SK-N-SH (cell line): ENCODE data around the gene SLC35F1.

ENCODE experiments used
- CTCF ChIP-seq: fragments of 200-600 bp; sonication (generic); IDR thresholded peaks from 2 replicates; pipeline ENCODE4 v1.6.1; 2017; ENCODE audit warnings: antibody characterized with exemption, mild to moderate bottlenecking, moderate library complexity
- EP300 ChIP-seq, 2 experiments: IDR thresholded peaks; 2 replicates each; pipeline versions ENCODE4 v1.4.0 to v1.6.1; 2012; ENCODE audit warnings: borderline replicate concordance in 1 of 2, low read depth in 1 of 2, low read length in 1 of 2
- JUND ChIP-seq: IDR thresholded peaks from 2 replicates; pipeline ENCODE4 v1.4.0; 2012
- PBX3 ChIP-seq: IDR thresholded peaks from 2 replicates; pipeline ENCODE4; 2012
- POLR2AphosphoS5 ChIP-seq: IDR thresholded peaks from 2 replicates; pipeline ENCODE4 v1.6.1; 2012; ENCODE audit warnings: low read depth, low read length
- RAD21 ChIP-seq: IDR thresholded peaks from 2 replicates; pipeline ENCODE4 v1.6.1; 2012; ENCODE audit warnings: mild to moderate bottlenecking, low read length
- SIN3A ChIP-seq: IDR thresholded peaks from 2 replicates; pipeline ENCODE4 v1.6.1; 2012; ENCODE audit warnings: low read depth, mild to moderate bottlenecking, low read length, moderate library complexity, borderline replicate concordance
- SMC3 ChIP-seq: IDR thresholded peaks from 2 replicates; pipeline ENCODE4 v1.6.1; 2012; ENCODE audit warnings: low read depth, low read length, improper control_type of control experiment
- TEAD4 ChIP-seq: IDR thresholded peaks from 2 replicates; pipeline ENCODE4 v1.4.0; 2012; ENCODE audit warnings: mild to moderate bottlenecking, borderline replicate concordance; ENCODE audit not compliant: insufficient read depth
- ZBTB33 ChIP-seq: IDR thresholded peaks from 2 replicates; pipeline ENCODE4 v1.4.0; 2012; ENCODE audit warnings: low read depth, borderline replicate concordance

GRCh38 chr6:117933471-117933870 lies 26.4 kb downstream of the SLC35F1 start:
- TF ChIP-seq SIN3A (no peak), TEAD4 (no peak), SMC3 (no peak), CTCF (no peak), POLR2AphosphoS5 (no peak), ZBTB33 (no peak), RAD21 (no peak), PBX3 (no peak), EP300 (IDR thresholded peaks at IDR 0.05; ENCODE audit: borderline replicate concordance in 1 of 2, low read depth in 1 of 2, low read length in 1 of 2) (no peak), JUND (no peak)
